T-helper 22 cell (primary cell): ENCODE data around the gene MGAT4C.
"Not testable (repeated sequence)": the region's sequence is repeated elsewhere in the genome, so short reads cannot be mapped to it uniquely, and the experiment has no call there.

Experiments used
- DNase-seq: peaks from one replicate; pipeline ENCODE4 v3.0.0-alpha.2; 2020; ENCODE audit warnings: low read depth

MGAT4C gene

GRCh38 chr12:86256163-86256562 lies at the start of gene MGAT4C:
TSS of gene MGAT4C (minus strand) at chr12:86256391.
- DNase-seq = no peak

DNA sequence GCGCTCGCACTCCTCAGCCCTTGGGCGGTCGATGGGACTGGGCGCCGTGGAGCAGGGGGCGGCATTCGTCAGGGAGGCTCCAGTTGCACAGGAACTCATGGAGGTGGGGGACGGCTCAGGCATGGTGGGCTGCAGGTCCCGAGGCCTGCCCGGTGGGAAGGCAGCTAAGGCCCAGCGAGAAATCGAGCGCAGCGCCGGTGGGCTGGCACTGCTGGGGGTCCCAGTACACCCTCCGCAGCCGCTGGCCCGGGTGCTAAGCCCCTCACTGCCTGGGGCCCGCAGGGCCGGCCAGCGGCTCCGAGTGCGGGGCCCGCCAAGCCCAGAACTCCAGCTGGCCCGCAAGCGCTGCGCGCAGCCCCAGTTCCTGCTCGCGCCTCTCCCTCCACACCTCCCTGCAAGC lies 40.2 kb upstream of the MGAT4C start:
- DNase-seq = not testable (repeated sequence)

GRCh38 chr12:86293682-86294240 lies 37.6 kb upstream of the MGAT4C start:
- DNase-seq = no peak

DNA sequence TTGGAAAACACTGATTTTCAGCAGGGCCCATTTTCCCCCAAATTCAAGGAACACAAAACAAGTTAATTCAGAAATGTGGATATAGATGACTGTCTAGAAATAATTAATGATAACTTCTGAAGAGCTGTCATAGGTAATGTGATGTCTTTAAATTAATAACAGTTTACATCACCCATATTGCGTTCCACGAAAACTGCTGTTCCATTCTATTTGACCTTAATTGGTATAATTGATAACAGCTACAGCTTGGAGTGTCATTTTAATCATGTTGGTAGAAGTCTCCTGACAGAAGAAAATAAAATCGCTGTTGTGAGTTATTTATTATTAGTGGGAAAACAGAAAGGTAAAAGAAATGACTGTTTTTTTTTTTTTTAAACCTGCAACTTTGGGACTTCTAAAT lies 36.3 kb upstream of the MGAT4C start:
- DNase-seq = no peak

DNA sequence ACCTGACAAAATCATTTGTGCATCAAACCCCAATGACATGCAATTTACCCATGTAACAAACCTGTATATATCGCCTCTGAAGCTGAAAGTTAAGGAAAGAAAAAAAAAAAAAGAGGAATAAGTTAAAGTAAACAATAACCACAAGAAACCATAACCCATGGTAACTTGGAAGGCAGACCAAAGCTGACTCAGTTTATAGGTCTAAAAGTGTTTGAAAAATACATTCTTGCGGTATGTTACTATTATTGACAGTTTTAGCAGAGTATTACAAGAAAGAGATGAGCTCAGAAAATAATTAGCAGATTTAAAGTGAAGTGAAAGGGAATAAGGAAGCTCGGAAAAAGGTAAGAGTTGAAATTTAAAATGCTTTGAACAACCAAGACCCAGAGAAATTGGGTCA lies 34.4 kb upstream of the MGAT4C start:
- DNase-seq = no peak

DNA sequence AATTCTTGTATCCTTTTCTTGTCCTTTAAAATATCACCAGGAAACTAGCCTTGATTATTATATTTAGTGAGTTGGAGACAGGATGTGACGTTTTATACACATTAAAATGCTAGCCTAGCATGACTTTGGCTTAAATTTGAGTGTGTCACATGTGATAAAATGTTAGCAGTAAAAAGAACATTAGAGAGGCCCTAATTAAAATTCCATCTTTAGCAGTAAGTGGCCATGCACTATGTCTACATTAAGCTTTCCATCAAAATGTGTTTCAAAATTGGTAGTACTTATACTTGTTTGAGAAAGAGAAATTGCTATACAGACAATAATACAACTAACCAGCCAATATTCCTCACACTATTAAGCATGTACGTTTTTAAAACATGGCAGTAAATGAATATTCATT lies 29.9 kb upstream of the MGAT4C start:
- no peak for DNase-seq

DNA sequence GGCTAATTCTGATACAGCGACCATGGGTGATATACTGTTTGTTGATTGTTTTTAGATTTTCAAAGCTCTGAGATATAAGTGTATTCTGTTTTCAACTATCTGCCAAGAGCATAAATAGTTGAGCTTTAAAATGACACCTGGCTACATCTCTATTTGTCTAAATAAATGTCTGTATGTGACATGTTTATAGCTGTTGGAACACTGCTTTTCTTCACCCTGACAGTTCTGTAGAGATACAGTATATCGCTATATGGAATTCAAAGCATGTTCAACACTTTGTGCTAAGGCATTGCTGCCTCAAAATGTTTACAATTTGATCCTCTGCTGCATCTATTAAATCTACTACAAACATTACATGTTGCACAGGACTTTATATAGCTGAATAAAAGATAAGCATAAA lies 27.4 kb upstream of the MGAT4C start:
- no peak for DNase-seq

- no peak for DNase-seq
Measured at GRCh38 chr12:86275356-86275755, 19.2 kb upstream of the MGAT4C start.

- no peak for DNase-seq
Measured at GRCh38 chr12:86265329-86265695, 9.1 kb upstream of the MGAT4C start.

GRCh38 chr12:86264451-86265328 lies 8.5 kb upstream of the MGAT4C start:
- no peak for DNase-seq

GRCh38 chr12:86261578-86261977 lies 5.4 kb upstream of the MGAT4C start:
- DNase-seq = no peak

GRCh38 chr12:86261142-86261541 lies 5.0 kb upstream of the MGAT4C start:
- DNase-seq = no peak

GRCh38 chr12:86260183-86260582 lies 4.0 kb upstream of the MGAT4C start:
- no peak for DNase-seq

- no peak for DNase-seq
Measured at GRCh38 chr12:86257134-86257533, 943 bp upstream of the MGAT4C start.

GRCh38 chr12:86254399-86255107 lies 1.6 kb downstream of the MGAT4C start:
- DNase-seq = no peak

DNA sequence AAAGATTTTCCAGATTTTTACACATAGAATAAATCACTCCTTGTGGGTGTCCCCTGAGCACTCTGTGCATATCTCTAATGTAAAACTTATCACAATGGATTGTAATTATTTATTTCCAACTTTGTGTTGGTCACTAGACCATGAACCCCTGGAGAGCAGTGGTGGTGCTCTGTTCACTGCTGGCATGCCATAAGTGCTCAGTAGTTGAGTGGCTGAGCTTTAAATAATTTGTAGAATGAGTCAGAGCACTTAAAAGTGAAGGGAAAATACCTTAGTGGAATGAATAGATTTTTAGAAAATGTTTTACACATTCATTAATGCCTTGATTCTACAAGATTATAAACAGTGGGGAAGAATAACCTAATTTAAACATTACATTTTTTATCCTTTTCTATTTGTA lies 6.3 kb downstream of the MGAT4C start:
- no peak for DNase-seq

DNA sequence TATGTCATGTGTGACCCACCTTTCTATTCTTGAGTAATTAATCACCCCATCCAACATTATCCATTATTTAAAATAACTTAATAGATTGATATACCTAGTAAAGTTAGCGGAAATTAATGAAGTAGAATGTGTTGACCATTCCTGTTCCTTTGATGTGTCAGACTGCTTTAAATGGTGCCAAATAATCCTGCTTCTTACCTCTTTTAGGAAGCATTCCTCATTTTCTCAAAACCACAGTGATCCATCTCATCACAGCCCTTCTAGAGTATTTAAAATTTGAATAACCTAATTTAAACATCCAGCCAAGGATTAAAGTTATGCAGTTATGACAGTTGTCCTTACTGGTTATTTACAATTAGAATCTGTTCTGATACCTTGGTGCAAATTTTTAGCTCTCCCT lies 6.9 kb downstream of the MGAT4C start:
- DNase-seq = no peak

DNA sequence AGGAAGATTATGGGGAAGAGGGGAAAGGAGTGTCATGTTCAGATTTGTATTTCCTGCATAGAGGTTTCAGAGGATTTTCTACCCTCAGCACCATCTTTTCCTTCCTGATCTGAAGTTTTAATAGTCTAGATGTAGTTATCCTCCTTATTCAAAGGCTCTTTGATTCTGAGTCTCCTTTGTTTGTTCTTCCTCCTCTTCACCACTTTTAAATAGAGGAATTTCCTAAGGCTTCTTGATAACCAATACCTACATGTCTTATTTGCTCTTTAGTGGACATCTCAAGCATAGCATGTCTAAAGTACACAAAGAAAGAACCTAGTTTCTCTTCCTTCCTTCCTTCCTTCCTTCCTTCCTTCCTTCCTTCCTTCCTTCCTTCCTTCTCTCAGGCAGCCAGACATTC lies 8.3 kb downstream of the MGAT4C start:
- DNase-seq = no peak

GRCh38 chr12:86241600-86241999 lies 14.6 kb downstream of the MGAT4C start:
- DNase-seq = no peak

GRCh38 chr12:86234316-86234855 lies 21.8 kb downstream of the MGAT4C start:
- DNase-seq = no peak

GRCh38 chr12:86233126-86233525 lies 23.1 kb downstream of the MGAT4C start:
- DNase-seq = no peak

DNA sequence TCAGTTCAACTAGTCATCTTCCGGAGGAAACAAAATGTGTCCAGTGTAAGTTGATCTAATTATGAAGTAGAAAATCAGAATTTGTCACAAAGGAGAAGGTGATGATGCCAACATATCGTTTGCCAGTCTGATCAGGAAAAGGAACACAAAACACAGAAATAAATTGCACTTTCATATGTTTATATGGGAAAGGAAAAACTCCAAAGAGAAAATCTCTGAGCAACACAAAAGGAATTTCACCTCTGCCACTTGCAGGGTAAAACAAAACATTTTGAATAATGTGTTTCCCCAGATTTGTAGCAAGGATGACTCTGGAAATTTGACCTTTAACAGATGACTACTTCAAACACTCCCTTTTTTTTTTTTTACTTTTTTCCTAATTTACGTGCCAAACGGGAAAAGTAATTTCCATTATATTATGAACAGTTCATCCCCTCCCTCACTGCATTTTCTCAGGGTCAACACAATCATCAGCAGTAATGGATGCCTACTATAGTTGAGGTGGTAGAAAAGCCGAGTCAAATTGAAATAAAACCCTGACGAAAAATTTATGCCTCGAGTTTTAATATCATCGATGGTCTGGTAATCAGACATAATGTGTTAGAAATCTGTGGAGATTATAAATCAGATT lies 25.6 kb downstream of the MGAT4C start:
- DNase-seq = no peak
